Fibroblast of lung (primary cell): ENCODE results near the gene ST8SIA4. TPM values are rescaled to one million over a fixed set of nuclear protein-coding genes. Genes with fewer than 3 reads are reported as not detected.

ENCODE experiments used
- DNase-seq, 2 donors: peaks; one replicate each; pipeline versions ENCODE4 v3.0.0 to v3.0.0-alpha.2; 2010; ENCODE audit warnings: low read depth in 2 of 2
- H2AFZ ChIP-seq: 2 replicates; pipeline ENCODE4 v1.5.1; 2012; ENCODE audit warnings: low read length, control low read depth, inconsistent platforms
- H3K27ac ChIP-seq: 2 replicates; pipeline ENCODE4 v1.5.1; 2011; ENCODE audit warnings: low read length, control low read depth; ENCODE audit not compliant: insufficient read depth
- H3K27me3 ChIP-seq: 2 replicates; pipeline ENCODE4 v1.5.1; 2011; ENCODE audit warnings: mild to moderate bottlenecking, low read length; ENCODE audit not compliant: control insufficient read depth, insufficient read depth
- H3K36me3 ChIP-seq: 2 replicates; pipeline ENCODE4 v1.5.1; 2011; ENCODE audit warnings: low read length; ENCODE audit not compliant: control insufficient read depth, insufficient read depth
- H3K4me1 ChIP-seq: 2 replicates; pipeline ENCODE4 v1.5.1; 2011; ENCODE audit warnings: low read length; ENCODE audit not compliant: control insufficient read depth, insufficient read depth; ENCODE audit errors: extremely low read depth
- H3K4me2 ChIP-seq: 2 replicates; pipeline ENCODE4 v1.5.1; 2011; ENCODE audit warnings: low read length, control low read depth; ENCODE audit not compliant: insufficient read depth; ENCODE audit errors: extremely low read depth
- H3K4me3 ChIP-seq, 4 experiments: fragments of 200-600 bp in 1 of 4; sonication (generic) in 1 of 4; replicated peaks in 1 of 4; 2 replicates each; pipeline ENCODE4 v1.5.1; 2011 to 2016; ENCODE audit warnings: low read length in 4 of 4, low read depth in 3 of 4, mild to moderate bottlenecking in 3 of 4, control low read depth in 2 of 4, inconsistent platforms in 1 of 4, mixed read lengths in 1 of 4; ENCODE audit not compliant: insufficient read depth in 1 of 4; ENCODE audit errors: control extremely low read depth in 1 of 4
- H3K79me2 ChIP-seq: 2 replicates; pipeline ENCODE4 v1.5.1; 2012; ENCODE audit warnings: mild to moderate bottlenecking, low read length, inconsistent platforms; ENCODE audit not compliant: control insufficient read depth, insufficient read depth
- H3K9ac ChIP-seq: 2 replicates; pipeline ENCODE4 v1.5.1; 2011; ENCODE audit warnings: mild to moderate bottlenecking, low read length, control low read depth; ENCODE audit not compliant: insufficient read depth
- H3K9me3 ChIP-seq: 2 replicates; pipeline ENCODE4 v1.5.1; 2012; ENCODE audit warnings: low read depth, low read length; ENCODE audit not compliant: control insufficient read depth, insufficient read depth
- H4K20me1 ChIP-seq: 2 replicates; pipeline ENCODE4 v1.5.1; 2011; ENCODE audit warnings: low read length; ENCODE audit not compliant: control insufficient read depth, insufficient read depth; ENCODE audit errors: extremely low read depth
- CTCF ChIP-seq, 2 donors: IDR thresholded peaks in 1 of 2; conservative IDR thresholded peaks in 1 of 2; 1 replicate in 1 of 2; 2 replicates in 1 of 2; pipeline ENCODE4 v1.5.1; 2011 to 2012; ENCODE audit warnings: low read length in 2 of 2, control low read depth in 1 of 2, inconsistent platforms in 1 of 2, low read depth in 1 of 2, mild to moderate bottlenecking in 1 of 2
- EZH2 ChIP-seq: IDR thresholded peaks from 2 replicates; pipeline ENCODE4 v1.5.1; 2012; ENCODE audit warnings: low read length, control low read depth, mild to moderate bottlenecking; ENCODE audit errors: missing control alignments
- polyA plus RNA-seq, 2 donors: library from polyadenylated mRNA; depleted of rRNA in 1 of 2; stranded (reverse) in 1 of 2; unstranded in 1 of 2; fragments of >200 nt; gene quantifications; 2 replicates each; pipeline ENCODE4 v1.2.1, GENCODE V29; 2011 to 2012; ENCODE audit warnings: missing spikeins in 1 of 2
- total RNA-seq: library from RNA; depleted of rRNA; stranded (reverse); fragments of >200 nt; gene quantifications from 2 replicates; pipeline ENCODE4 v1.2.1, GENCODE V29; 2014

ST8SIA4 gene
- total and polyA plus RNA-seq, 2 donors (not counting 1 experiment from before 2014, with no cell fraction given), result 0.02 to 0.33 TPM

GRCh38 chr5:100840370-100840769 lies 62.7 kb downstream of the ST8SIA4 start:
- Histone ChIP-seq H3K4me3 (no peak overlapping the region), H3K4me2 (no peak overlapping the region), H4K20me1 (no peaks in the 10 kb centered on the region), H3K79me2 (no peaks in the 10 kb centered on the region), H3K36me3 (no peaks in the 10 kb centered on the region), H3K27ac (no peak overlapping the region), H3K9ac (no peak overlapping the region), H3K4me1 (no peaks in the 10 kb centered on the region), H2AFZ (no peak overlapping the region), H3K9me3 (no peaks in the 10 kb centered on the region), H3K27me3 (no peaks in the 10 kb centered on the region)
- DNase-seq, result peak; percentile 71 to 73
- TF ChIP-seq CTCF (conservative IDR thresholded peaks at IDR 0.05 in 1 of 2, IDR thresholded peaks at IDR 0.05 in 1 of 2; ENCODE audit: low read depth in 1 of 2, low read length in 2 of 2) (peak in 1 of 2 donors; percentile 15), EZH2 (no peak)

GRCh38 chr5:100838048-100838473 lies 65.0 kb downstream of the ST8SIA4 start:
- DNase-seq, result peak in 1 of 2 donors; percentile 11
- H3K4me3 ChIP-seq, result no peak overlapping the region
- TF ChIP-seq CTCF (conservative IDR thresholded peaks at IDR 0.05 in 1 of 2, IDR thresholded peaks at IDR 0.05 in 1 of 2; ENCODE audit: low read depth in 1 of 2, low read length in 2 of 2) (no peak), EZH2 (no peak)
- no peak overlapping the region for H3K27ac ChIP-seq
- no peaks in the 10 kb centered on the region for H4K20me1 ChIP-seq
- no peaks in the 10 kb centered on the region for H3K4me1 ChIP-seq
- H3K9ac ChIP-seq, result no peak overlapping the region
- no peak overlapping the region for H2AFZ ChIP-seq
- no peaks in the 10 kb centered on the region for H3K36me3 ChIP-seq
- H3K27me3 ChIP-seq, result no peaks in the 10 kb centered on the region
- no peaks in the 10 kb centered on the region for H3K9me3 ChIP-seq
- H3K79me2 ChIP-seq, result no peaks in the 10 kb centered on the region
- no peak overlapping the region for H3K4me2 ChIP-seq

GRCh38 chr5:100834519-100834918 lies 68.6 kb downstream of the ST8SIA4 start:
- no peaks in the 10 kb centered on the region for H3K79me2 ChIP-seq
- H3K9me3 ChIP-seq, result no peaks in the 10 kb centered on the region
- no peak overlapping the region for H3K4me3 ChIP-seq
- no peak overlapping the region for H3K27ac ChIP-seq
- H2AFZ ChIP-seq, result no peak overlapping the region
- H3K27me3 ChIP-seq, result no peaks in the 10 kb centered on the region
- no peaks in the 10 kb centered on the region for H4K20me1 ChIP-seq
- TF ChIP-seq CTCF (conservative IDR thresholded peaks at IDR 0.05 in 1 of 2, IDR thresholded peaks at IDR 0.05 in 1 of 2; ENCODE audit: low read depth in 1 of 2, low read length in 2 of 2) (no peak), EZH2 (no peak)
- H3K4me2 ChIP-seq, result no peak overlapping the region
- no peaks in the 10 kb centered on the region for H3K36me3 ChIP-seq
- H3K9ac ChIP-seq, result no peak overlapping the region
- DNase-seq, result no peak
- no peaks in the 10 kb centered on the region for H3K4me1 ChIP-seq
